HCT116 (cell line): Measurements from ENCODE around the gene RIPK3. TPM values are rescaled to one million over a fixed set of nuclear protein-coding genes. Genes with fewer than 3 reads are reported as not detected.

Experiments used
- ATAC-seq: fragments of 200-7000 bp; cut with Tn5 transposase; 2 replicates; pipeline ENCODE4 v1.9.1; 2020; ENCODE audit warnings: mild to moderate bottlenecking, moderate library complexity
- BruUV-seq: library from RNA; stranded (reverse); fragments of 400-500 nt; replicated peaks from 2 replicates; lab custom pipeline; 2021; lab: Mats Ljungman, UMichigan
- CTCF ChIA-PET: fragments of 300-600 bp; sonication (Branson Sonifier 250); formaldehyde crosslinking; loops from one replicate; lab custom pipeline; 2021; ENCODE audit warnings: antibody characterized with exemption; lab: Charles Lee
- POLR2A ChIA-PET: fragments of 300-600, 350-600 bp; sonication (Branson Sonifier 250); formaldehyde crosslinking; loops from one replicate; lab custom pipeline; 2021; ENCODE audit warnings: antibody characterized with exemption; lab: Charles Lee
- RAD21 ChIA-PET, 2 experiments: fragments of 300-600 bp; sonication (Branson Sonifier 250); formaldehyde crosslinking; loops; one replicate each; lab custom pipeline; 2023; ENCODE audit warnings: low total read pairs in 2 of 2; ENCODE audit not compliant: uncharacterized antibody in 2 of 2, unreplicated experiment in 2 of 2, low non-redundant PET in 1 of 2; lab: Charles Lee
- DNase-seq: peaks from one replicate; pipeline ENCODE4 v3.0.0-alpha.2; 2010; ENCODE audit warnings: low read depth, low spot score
- H2AFZ ChIP-seq: fragments of 200-600 bp; shearing (Covaris generic), sonication (generic); 2 replicates; pipeline ENCODE4 v1.6.1; 2017; ENCODE audit warnings: low read depth, mixed run types, mixed read lengths, antibody characterized with exemption, low read length; ENCODE audit not compliant: poor library complexity, severe bottlenecking
- H3K27ac ChIP-seq: 2 replicates; pipeline ENCODE4 v1.5.1; 2012; ENCODE audit warnings: low read depth, low read length
- H3K27me3 ChIP-seq: fragments of 200-600 bp; sonication (generic); 2 replicates; pipeline ENCODE4 v1.6.1; 2016; ENCODE audit warnings: mixed run types, low read length, mixed read lengths; ENCODE audit not compliant: insufficient read depth
- H3K36me3 ChIP-seq, 2 experiments: fragments of 200-500 bp in 1 of 2; fragments of 200-600 bp in 1 of 2; sonication (Bioruptor generic) in 1 of 2; sonication (generic) in 1 of 2; 2 replicates each; pipeline versions ENCODE4 v1.5.1 to v1.6.1; 2014 to 2016; ENCODE audit warnings: low read length in 2 of 2, inconsistent platforms in 1 of 2, mixed read lengths in 1 of 2, mixed run types in 1 of 2; ENCODE audit not compliant: insufficient read depth in 2 of 2, control insufficient read depth in 1 of 2
- H3K4me1 ChIP-seq, 2 experiments: fragments of 200-600 bp in 1 of 2; sonication (generic) in 1 of 2; 2 replicates each; pipeline versions ENCODE4 v1.5.1 to v1.6.1; 2012 to 2017; ENCODE audit warnings: low read length in 2 of 2, inconsistent platforms in 1 of 2, mild to moderate bottlenecking in 1 of 2, mixed read lengths in 1 of 2, mixed run types in 1 of 2, moderate library complexity in 1 of 2; ENCODE audit not compliant: insufficient read depth in 2 of 2, control insufficient read depth in 1 of 2
- H3K4me2 ChIP-seq: fragments of 200-600 bp; sonication (generic); 2 replicates; pipeline ENCODE4 v1.6.1; 2017; ENCODE audit warnings: mixed run types, low read length, mixed read lengths
- H3K4me3 ChIP-seq, 2 experiments: fragments of 200-600 bp in 1 of 2; sonication (generic) in 1 of 2; replicated peaks in 1 of 2; 2 replicates each; pipeline ENCODE4 v1.5.1; 2011 to 2016; ENCODE audit warnings: low read length in 2 of 2, control low read depth in 1 of 2, low read depth in 1 of 2, mild to moderate bottlenecking in 1 of 2, mixed read lengths in 1 of 2, mixed run types in 1 of 2
- H3K79me2 ChIP-seq: fragments of 200-600 bp; sonication (generic); 2 replicates; pipeline ENCODE4 v1.6.1; 2017; ENCODE audit warnings: mild to moderate bottlenecking, mixed run types, low read length, moderate library complexity, mixed read lengths; ENCODE audit not compliant: insufficient read depth
- H3K9ac ChIP-seq: fragments of 200-600 bp; sonication (generic); 2 replicates; pipeline ENCODE4 v1.6.1; 2016; ENCODE audit warnings: low read length, mixed read lengths
- H3K9me2 ChIP-seq: fragments of 200-600 bp; sonication (generic), shearing (Covaris generic); 2 replicates; pipeline ENCODE4 v1.6.1; 2017; ENCODE audit warnings: mixed run types, mild to moderate bottlenecking, moderate library complexity; ENCODE audit not compliant: insufficient read depth
- H3K9me3 ChIP-seq, 2 experiments: fragments of 200-500 bp in 1 of 2; fragments of 200-600 bp in 1 of 2; sonication (Bioruptor generic) in 1 of 2; sonication (generic) in 1 of 2; 2 replicates each; pipeline ENCODE4 v1.6.1; 2014 to 2017; ENCODE audit warnings: low read length in 2 of 2, mixed read lengths in 2 of 2, inconsistent platforms in 1 of 2, low read depth in 1 of 2, mild to moderate bottlenecking in 1 of 2, mixed run types in 1 of 2, moderate library complexity in 1 of 2; ENCODE audit not compliant: control insufficient read depth in 1 of 2, insufficient read depth in 1 of 2
- H4K20me1 ChIP-seq: fragments of 200-600 bp; sonication (generic), shearing (Covaris generic); 2 replicates; pipeline ENCODE4 v1.6.1; 2017; ENCODE audit warnings: mixed run types, mild to moderate bottlenecking, moderate library complexity; ENCODE audit not compliant: insufficient read depth
- ATF3 ChIP-seq: IDR thresholded peaks from 2 replicates; pipeline ENCODE4 v1.6.1; 2012
- ELF1 ChIP-seq: IDR thresholded peaks from 2 replicates; pipeline ENCODE4 v1.6.1; 2012; ENCODE audit warnings: low read depth, borderline replicate concordance
- EZH2 ChIP-seq: fragments of 200-600 bp; sonication (generic); IDR thresholded peaks from 2 replicates; pipeline ENCODE4 v1.6.1; 2017; ENCODE audit warnings: antibody characterized with exemption, mixed run types
- EZH2phosphoT487 ChIP-seq: fragments of 200-600 bp; IDR thresholded peaks from 2 replicates; pipeline ENCODE4 v1.6.1; 2018; ENCODE audit warnings: antibody characterized with exemption, borderline replicate concordance
- FOSL1 ChIP-seq: IDR thresholded peaks from 2 replicates; pipeline ENCODE4 v1.6.1; 2012; ENCODE audit warnings: low read depth
- JUND ChIP-seq: IDR thresholded peaks from 2 replicates; pipeline ENCODE4 v1.6.1; 2012
- POLR2A ChIP-seq: IDR thresholded peaks from 2 replicates; pipeline ENCODE4 v1.7.0; 2011; ENCODE audit warnings: borderline replicate concordance; ENCODE audit not compliant: insufficient read depth, insufficient read length; ENCODE audit errors: extremely low read depth
- RAD21 ChIP-seq: IDR thresholded peaks from 2 replicates; pipeline ENCODE4 v1.6.1; 2012; ENCODE audit warnings: low read depth, mild to moderate bottlenecking
- REST ChIP-seq: IDR thresholded peaks from 2 replicates; pipeline ENCODE4 v1.6.1; 2012; ENCODE audit warnings: low read depth
- SIN3A ChIP-seq: IDR thresholded peaks from 2 replicates; pipeline ENCODE4 v1.6.1; 2012; ENCODE audit warnings: low read depth
- SP1 ChIP-seq: IDR thresholded peaks from 2 replicates; pipeline ENCODE4 v1.6.1; 2012; ENCODE audit warnings: low read depth
- SRF ChIP-seq: IDR thresholded peaks from 2 replicates; pipeline ENCODE4 v1.6.1; 2012; ENCODE audit warnings: low read depth
- TCF7L2 ChIP-seq: IDR thresholded peaks from 2 replicates; pipeline ENCODE4 v1.7.0; 2011; ENCODE audit warnings: borderline replicate concordance, inconsistent platforms; ENCODE audit not compliant: insufficient read depth, insufficient read length; ENCODE audit errors: extremely low read depth
- YY1 ChIP-seq: IDR thresholded peaks from 2 replicates; pipeline ENCODE4 v1.6.1; 2011; ENCODE audit warnings: low read length, low read depth, moderate library complexity, mild to moderate bottlenecking; ENCODE audit not compliant: insufficient replicate concordance; ENCODE audit errors: extremely low read depth
- ZBTB33 ChIP-seq: IDR thresholded peaks from 2 replicates; pipeline ENCODE4 v1.6.1; 2011; ENCODE audit warnings: mild to moderate bottlenecking, low read length, moderate library complexity; ENCODE audit not compliant: insufficient replicate concordance; ENCODE audit errors: extremely low read depth
- ZFX ChIP-seq: fragments of 450-650 bp; IDR thresholded peaks from 2 replicates; pipeline ENCODE4 v1.6.1; 2017
- intact Hi-C: fragments of 100-400 bp; cut with micrococcal nuclease; formaldehyde crosslinking; loops from 2 replicates; pipeline ENCODE4 v1.10.0; 2022
- total RNA-seq: library from RNA; stranded (reverse); gene quantifications from one replicate; pipeline ENCODE4 v1.2.1, GENCODE V29; 2021; ENCODE audit not compliant: unreplicated experiment
- TF ChIP-seq, protein P1 (sequence below): IDR thresholded peaks from 2 replicates; pipeline ENCODE4 v1.6.1; 2012
- TF ChIP-seq, protein P2 (sequence below), 3 experiments: fragments of 200-600 bp in 1 of 3; sonication (generic) in 1 of 3; IDR thresholded peaks in 2 of 3; conservative IDR thresholded peaks in 1 of 3; 2 replicates each; pipeline ENCODE4 v1.5.1; 2012 to 2017; ENCODE audit warnings: low read depth in 2 of 3, low read length in 2 of 3, antibody characterized with exemption in 1 of 3, borderline replicate concordance in 1 of 3, control low read depth in 1 of 3, mild to moderate bottlenecking in 1 of 3, mixed read lengths in 1 of 3, mixed run types in 1 of 3, moderate library complexity in 1 of 3; ENCODE audit not compliant: insufficient read depth in 1 of 3

The RIPK3 gene
- total RNA-seq, 1 experiment from 2014 or later = not detected

DNA sequence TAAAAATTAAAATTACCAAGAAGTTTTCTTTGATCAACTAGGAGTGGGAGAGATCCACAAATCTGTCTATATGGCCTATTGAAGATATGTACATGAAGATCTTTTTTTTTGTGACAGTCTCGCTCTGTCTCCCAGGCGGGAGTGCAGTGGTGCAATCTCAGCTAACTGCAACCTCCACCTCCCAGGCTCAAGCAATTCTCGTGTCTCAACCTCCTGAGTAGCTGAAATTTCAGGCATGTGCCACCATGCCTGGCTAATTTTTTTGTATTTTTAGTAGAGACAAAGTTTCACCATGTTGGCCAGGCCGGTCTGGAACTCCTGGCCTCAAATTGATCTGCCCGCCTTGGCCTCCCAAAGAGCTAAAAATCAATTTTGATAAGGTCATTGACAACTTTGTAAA is 23.6 kb upstream of the RIPK3 start:
- Histone ChIP-seq H3K9me2 (no peaks in the 10 kb centered on the region), H3K27ac (no peak overlapping the region), H3K4me1 (peaks cover 15 to 33% of the 10 kb centered on the region in 2 experiments), H2AFZ (no peak overlapping the region), H3K9ac (no peak overlapping the region), H3K9me3 (no peaks in the 10 kb centered on the region)
- no TSS peak for BruUV-seq
- CTCF ChIA-PET = interaction anchor here (1.0 kb wide), 1 partner anchor 73 kb away, joined by 3 read pairs; no protein-coding TSS in a partner anchor
- intact Hi-C loops = no loop called here
- no peak for TF ChIP-seq SP1
- TF ChIP-seq EZH2phosphoT487 = no peak
- no peak for TF ChIP-seq RAD21
- TF ChIP-seq, protein P1, sequence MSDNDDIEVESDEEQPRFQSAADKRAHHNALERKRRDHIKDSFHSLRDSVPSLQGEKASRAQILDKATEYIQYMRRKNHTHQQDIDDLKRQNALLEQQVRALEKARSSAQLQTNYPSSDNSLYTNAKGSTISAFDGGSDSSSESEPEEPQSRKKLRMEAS = no peak
- no peak for TF ChIP-seq SIN3A
- no peak for TF ChIP-seq EZH2
- TF ChIP-seq YY1 = no peak
- TF ChIP-seq TCF7L2 = no peak
- no peak for TF ChIP-seq JUND
- TF ChIP-seq ZBTB33 = no peak
- TF ChIP-seq, protein P2, sequence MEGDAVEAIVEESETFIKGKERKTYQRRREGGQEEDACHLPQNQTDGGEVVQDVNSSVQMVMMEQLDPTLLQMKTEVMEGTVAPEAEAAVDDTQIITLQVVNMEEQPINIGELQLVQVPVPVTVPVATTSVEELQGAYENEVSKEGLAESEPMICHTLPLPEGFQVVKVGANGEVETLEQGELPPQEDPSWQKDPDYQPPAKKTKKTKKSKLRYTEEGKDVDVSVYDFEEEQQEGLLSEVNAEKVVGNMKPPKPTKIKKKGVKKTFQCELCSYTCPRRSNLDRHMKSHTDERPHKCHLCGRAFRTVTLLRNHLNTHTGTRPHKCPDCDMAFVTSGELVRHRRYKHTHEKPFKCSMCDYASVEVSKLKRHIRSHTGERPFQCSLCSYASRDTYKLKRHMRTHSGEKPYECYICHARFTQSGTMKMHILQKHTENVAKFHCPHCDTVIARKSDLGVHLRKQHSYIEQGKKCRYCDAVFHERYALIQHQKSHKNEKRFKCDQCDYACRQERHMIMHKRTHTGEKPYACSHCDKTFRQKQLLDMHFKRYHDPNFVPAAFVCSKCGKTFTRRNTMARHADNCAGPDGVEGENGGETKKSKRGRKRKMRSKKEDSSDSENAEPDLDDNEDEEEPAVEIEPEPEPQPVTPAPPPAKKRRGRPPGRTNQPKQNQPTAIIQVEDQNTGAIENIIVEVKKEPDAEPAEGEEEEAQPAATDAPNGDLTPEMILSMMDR (IDR thresholded peaks at IDR 0.05 in 2 of 3, conservative IDR thresholded peaks at IDR 0.05 in 1 of 3; ENCODE audit: borderline replicate concordance in 1 of 3, insufficient read depth in 1 of 3, low read depth in 2 of 3, low read length in 2 of 3) = no peak
- TF ChIP-seq REST = no peak
- no peak for TF ChIP-seq FOSL1
- no peak for TF ChIP-seq ZFX
- no peak for TF ChIP-seq SRF
- no peak for TF ChIP-seq ELF1
- TF ChIP-seq ATF3 = no peak
- no peak for TF ChIP-seq POLR2A
- TF ChIP-seq, all 23 proteins: peak for 0
- Histone ChIP-seq H4K20me1 (no peaks in the 10 kb centered on the region), H3K27me3 (no peaks in the 10 kb centered on the region), H3K4me2 (no peak overlapping the region), H3K36me3 (no peaks in the 10 kb centered on the region), H3K79me2 (no peaks in the 10 kb centered on the region), H3K4me3 (no peak overlapping the region)
- RAD21 ChIA-PET = no interaction called here
- POLR2A ChIA-PET = interaction anchor here (0.7 kb wide), 1 partner anchor 11 kb away, joined by 3 read pairs; no protein-coding TSS in a partner anchor
- no peak for DNase-seq
- ATAC-seq = no peak
